Measurements from ENCODE around the gene HDAC9. TPM values are rescaled to one million over a fixed set of nuclear protein-coding genes. Genes with fewer than 3 reads are reported as not detected.

Gene HDAC9
- total and polyA plus RNA-seq, 7 donors = 0.38 to 34.2 (median 16.8) TPM

- no peaks in the 10 kb centered on the region for H3K9me3 ChIP-seq
- no peak for TF ChIP-seq CTCF (IDR thresholded peaks at IDR 0.05)
- H3K36me3 ChIP-seq (ENCODE audit: insufficient read depth in 1 of 2, low read depth in 1 of 2) = no peaks in the 10 kb centered on the region
- intact Hi-C loops (cut with DNase I) = no loop called here
- peaks cover 45% of the 10 kb centered on the region for H3K4me1 ChIP-seq
- no peak overlapping the region for H3K27ac ChIP-seq
- ATAC-seq = no peak
- no peak for DNase-seq
- no peak overlapping the region for H3K4me3 ChIP-seq
- H3K27me3 ChIP-seq (ENCODE audit: insufficient read depth in 3 of 3, low read length in 2 of 3) = no peaks in the 10 kb centered on the region
These were observed 64.2 kb downstream of the HDAC9 start for GRCh38 chr7:18559756-18560155.

- H3K36me3 ChIP-seq (ENCODE audit: insufficient read depth in 1 of 2, low read depth in 1 of 2) = no peaks in the 10 kb centered on the region
- no peak for ATAC-seq
- DNase-seq = no peak
- H3K4me1 ChIP-seq = peaks cover 12% of the 10 kb centered on the region
- no peak overlapping the region for H3K4me3 ChIP-seq
- intact Hi-C loops (cut with DNase I) = no loop called here
- 79 to 90% (median 85%) methylated on average over 5 of the region's 5 CpGs for WGBS, 3 donors
- no peak overlapping the region for H3K27ac ChIP-seq
- no peaks in the 10 kb centered on the region for H3K9me3 ChIP-seq
- H3K27me3 ChIP-seq (ENCODE audit: insufficient read depth in 3 of 3, low read length in 2 of 3) = no peaks in the 10 kb centered on the region
- TF ChIP-seq CTCF (IDR thresholded peaks at IDR 0.05) = no peak
These were observed 69.2 kb downstream of the HDAC9 start for GRCh38 chr7:18564779-18565178.

- TF ChIP-seq CTCF (IDR thresholded peaks at IDR 0.05) = no peak
- Histone ChIP-seq H3K27me3 (ENCODE audit: insufficient read depth in 3 of 3, low read length in 2 of 3) (no peaks in the 10 kb centered on the region), H3K4me3 (no peak overlapping the region), H3K27ac (no peak overlapping the region), H3K4me1 (peaks cover 13% of the 10 kb centered on the region), H3K36me3 (ENCODE audit: insufficient read depth in 1 of 2, low read depth in 1 of 2) (no peaks in the 10 kb centered on the region), H3K9me3 (no peaks in the 10 kb centered on the region)
- DNase-seq (no peak), ATAC-seq (no peak)
- intact Hi-C loops (cut with DNase I) = no loop called here
These were observed 69.8 kb downstream of the HDAC9 start for GRCh38 chr7:18565337-18565736.

GRCh38 chr7:18566205-18566604, 70.7 kb downstream of the HDAC9 start:
- intact Hi-C loops (cut with DNase I) = no loop called here
- WGBS, 3 donors = 94 to 100% (median 95%) methylated on average over 1 of the region's 1 CpG

More at GRCh38 chr7:18566205-18566604, 70.7 kb downstream of the HDAC9 start:
- no peaks in the 10 kb centered on the region for H3K36me3 ChIP-seq (ENCODE audit: insufficient read depth in 1 of 2, low read depth in 1 of 2)
- no peaks in the 10 kb centered on the region for H3K27me3 ChIP-seq (ENCODE audit: insufficient read depth in 3 of 3, low read length in 2 of 3)
- peaks cover 17% of the 10 kb centered on the region for H3K4me1 ChIP-seq
- no peak for DNase-seq
- ATAC-seq = no peak
- H3K27ac ChIP-seq = no peak overlapping the region
- H3K9me3 ChIP-seq = no peaks in the 10 kb centered on the region
- H3K4me3 ChIP-seq = no peak overlapping the region
- TF ChIP-seq CTCF (IDR thresholded peaks at IDR 0.05) = no peak
